ENCODE results near the gene CLCN1.

The CLCN1 gene

GRCh38 chr7:143347950-143348349, 32.0 kb downstream of the CLCN1 start:
- no peak for TF ChIP-seq CTCF (IDR thresholded peaks at IDR 0.05; ENCODE audit: low read depth, low read length)

GRCh38 chr7:143351060-143351459, 35.1 kb downstream of the CLCN1 start:
- H3K4me3 ChIP-seq (ENCODE audit: low read depth, low read length) = no peak overlapping the region
- no peak for TF ChIP-seq CTCF (IDR thresholded peaks at IDR 0.05; ENCODE audit: low read depth, low read length)

More at GRCh38 chr7:143347950-143348349, 32.0 kb downstream of the CLCN1 start:
- H3K4me3 ChIP-seq (ENCODE audit: low read depth, low read length) = no peak overlapping the region

GRCh38 chr7:143351574-143351973, 35.7 kb downstream of the CLCN1 start:
- no peak for TF ChIP-seq CTCF (IDR thresholded peaks at IDR 0.05; ENCODE audit: low read depth, low read length)
- H3K4me3 ChIP-seq (ENCODE audit: low read depth, low read length) = no peak overlapping the region

- TF ChIP-seq CTCF (IDR thresholded peaks at IDR 0.05; ENCODE audit: low read depth, low read length) = no peak
- no peak overlapping the region for H3K4me3 ChIP-seq (ENCODE audit: low read depth, low read length)
Measured at GRCh38 chr7:143352531-143353002, 36.7 kb downstream of the CLCN1 start.

GRCh38 chr7:143354376-143354775, 38.5 kb downstream of the CLCN1 start:
- TF ChIP-seq CTCF (IDR thresholded peaks at IDR 0.05; ENCODE audit: low read depth, low read length) = no peak

GRCh38 chr7:143354965-143355364, 39.1 kb downstream of the CLCN1 start:
- no peak overlapping the region for H3K4me3 ChIP-seq (ENCODE audit: low read depth, low read length)
- TF ChIP-seq CTCF (IDR thresholded peaks at IDR 0.05; ENCODE audit: low read depth, low read length) = no peak

More at GRCh38 chr7:143354376-143354775, 38.5 kb downstream of the CLCN1 start:
- H3K4me3 ChIP-seq (ENCODE audit: low read depth, low read length) = no peak overlapping the region

- H3K4me3 ChIP-seq (ENCODE audit: low read depth, low read length) = no peak overlapping the region
- TF ChIP-seq CTCF (IDR thresholded peaks at IDR 0.05; ENCODE audit: low read depth, low read length) = no peak
Measured at GRCh38 chr7:143355450-143356385, 39.8 kb downstream of the CLCN1 start.

Measured in WI38 (cell line).